Measurements from ENCODE around the gene DIAPH3. TPM values are rescaled to one million over a fixed set of nuclear protein-coding genes. Genes with fewer than 3 reads are reported as not detected.

Gene DIAPH3
- total RNA-seq, 3 donors from 2014 or later = under 0.01 to 0.88 (median 0.64) TPM

DNA sequence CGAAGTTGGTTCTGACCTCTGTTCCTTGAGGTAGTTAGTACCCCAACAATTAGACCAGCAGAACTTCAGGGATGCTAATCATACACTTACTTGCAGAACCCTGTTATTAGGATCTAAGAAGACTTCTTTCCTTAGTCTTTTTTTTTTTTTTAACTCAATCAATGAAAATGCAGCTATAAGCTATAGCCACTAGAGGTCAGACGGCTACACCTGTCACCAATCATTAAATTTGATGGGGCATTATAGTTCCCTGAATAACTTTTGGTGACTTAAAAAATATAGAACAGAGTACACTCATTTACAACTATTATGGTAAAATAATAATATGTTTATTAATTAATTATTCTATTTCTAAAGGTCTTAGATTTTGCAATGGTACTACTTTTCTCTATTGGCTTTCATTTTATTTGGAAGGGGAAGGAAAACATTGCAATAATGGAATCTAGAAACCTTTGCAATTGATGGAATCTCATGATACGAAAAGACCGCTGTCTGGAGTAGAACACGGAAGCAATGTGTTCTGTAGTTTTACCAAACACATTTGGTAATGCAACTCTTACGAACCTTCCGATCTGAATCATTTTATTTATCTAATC lies 483.2 kb downstream of the DIAPH3 start:
- H3K4me3 ChIP-seq = no peak overlapping the region
- TF ChIP-seq, protein P1, sequence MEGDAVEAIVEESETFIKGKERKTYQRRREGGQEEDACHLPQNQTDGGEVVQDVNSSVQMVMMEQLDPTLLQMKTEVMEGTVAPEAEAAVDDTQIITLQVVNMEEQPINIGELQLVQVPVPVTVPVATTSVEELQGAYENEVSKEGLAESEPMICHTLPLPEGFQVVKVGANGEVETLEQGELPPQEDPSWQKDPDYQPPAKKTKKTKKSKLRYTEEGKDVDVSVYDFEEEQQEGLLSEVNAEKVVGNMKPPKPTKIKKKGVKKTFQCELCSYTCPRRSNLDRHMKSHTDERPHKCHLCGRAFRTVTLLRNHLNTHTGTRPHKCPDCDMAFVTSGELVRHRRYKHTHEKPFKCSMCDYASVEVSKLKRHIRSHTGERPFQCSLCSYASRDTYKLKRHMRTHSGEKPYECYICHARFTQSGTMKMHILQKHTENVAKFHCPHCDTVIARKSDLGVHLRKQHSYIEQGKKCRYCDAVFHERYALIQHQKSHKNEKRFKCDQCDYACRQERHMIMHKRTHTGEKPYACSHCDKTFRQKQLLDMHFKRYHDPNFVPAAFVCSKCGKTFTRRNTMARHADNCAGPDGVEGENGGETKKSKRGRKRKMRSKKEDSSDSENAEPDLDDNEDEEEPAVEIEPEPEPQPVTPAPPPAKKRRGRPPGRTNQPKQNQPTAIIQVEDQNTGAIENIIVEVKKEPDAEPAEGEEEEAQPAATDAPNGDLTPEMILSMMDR (IDR thresholded peaks at IDR 0.05) = peak in 2 of 3 donors; percentile 31 to 44
- TF ChIP-seq POLR2A (IDR thresholded peaks at IDR 0.05) = no peak
- intact Hi-C loops (cut with DNase I; ENCODE audit: low total_unique reads) = no loop called here

DNA sequence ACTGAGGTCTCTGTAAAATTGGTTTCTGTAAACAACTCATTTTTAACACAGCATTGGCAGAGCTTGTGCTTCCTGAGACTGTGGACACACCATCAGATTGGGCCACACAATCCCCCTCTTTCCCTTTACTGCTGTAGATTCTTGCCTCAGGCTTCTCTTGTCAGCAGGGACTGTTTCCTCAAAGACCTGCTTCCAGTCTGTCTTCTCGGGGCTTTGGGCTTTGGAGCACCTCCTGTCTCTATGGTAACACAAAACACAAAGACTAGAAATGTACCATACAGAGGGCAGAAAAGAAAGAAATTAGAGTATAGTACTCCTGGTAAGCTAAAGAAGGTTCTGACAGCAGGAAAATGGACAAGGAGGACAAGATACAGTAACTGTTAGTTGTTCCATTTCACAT lies 484.5 kb downstream of the DIAPH3 start:
- TF ChIP-seq POLR2AphosphoS5 (IDR thresholded peaks at IDR 0.05) (no peak), POLR2A (IDR thresholded peaks at IDR 0.05) (no peak)
- TF ChIP-seq, protein P1 (IDR thresholded peaks at IDR 0.05) = no peak
- no peaks in the 10 kb centered on the region for H3K27me3 ChIP-seq

More for the DNA sequence above, 483.2 kb downstream of the DIAPH3 start:
- H3K27ac ChIP-seq = no peak overlapping the region
- no peaks in the 10 kb centered on the region for H3K4me1 ChIP-seq
- DNase-seq (ENCODE audit: low spot score in 2 of 2) = no peak
- H3K9me3 ChIP-seq = no peaks in the 10 kb centered on the region
- no peaks in the 10 kb centered on the region for H3K36me3 ChIP-seq
- no peaks in the 10 kb centered on the region for H3K27me3 ChIP-seq

DNA sequence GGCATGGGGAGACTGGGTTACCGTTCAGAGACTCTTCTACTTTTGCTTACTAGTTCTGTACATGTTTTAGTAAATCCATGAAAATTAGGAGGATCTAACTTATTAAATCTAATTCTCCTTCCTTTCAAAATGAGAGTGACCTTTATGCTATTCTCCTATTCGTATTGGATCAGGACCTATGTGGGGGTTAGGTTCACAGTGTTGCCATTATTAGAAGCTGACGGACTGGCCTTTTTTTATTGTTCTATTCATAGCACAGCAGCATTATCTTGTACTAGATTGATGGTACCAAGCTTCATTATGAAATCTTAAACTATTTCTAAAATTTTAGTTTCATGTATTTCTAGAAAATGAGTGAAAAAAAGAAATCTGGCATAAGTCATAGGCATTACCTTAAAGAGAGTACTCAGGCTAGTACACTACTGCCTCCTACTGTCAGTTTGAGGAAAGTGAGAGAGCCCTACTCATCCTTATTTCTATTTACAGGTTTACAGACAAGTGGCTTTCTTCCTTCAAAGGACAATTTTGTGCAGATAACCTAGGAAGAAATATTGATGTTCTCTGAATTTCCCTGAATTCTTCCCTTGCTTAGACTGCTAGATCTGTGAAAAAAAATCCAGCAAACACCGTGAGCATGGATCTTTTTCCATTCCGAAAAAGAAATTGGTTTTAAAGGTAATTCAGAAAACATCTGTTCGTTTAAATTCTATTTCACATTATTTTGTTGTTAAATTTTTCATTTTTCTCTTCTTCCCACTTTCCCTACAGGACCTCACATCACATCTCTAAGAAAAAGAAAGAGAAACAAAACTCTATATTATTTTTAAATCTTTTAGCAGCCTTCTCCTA lies 485.5 kb downstream of the DIAPH3 start:
- no peaks in the 10 kb centered on the region for H3K36me3 ChIP-seq
- no peaks in the 10 kb centered on the region for H3K9me3 ChIP-seq
- H3K4me1 ChIP-seq = no peaks in the 10 kb centered on the region
- H3K27me3 ChIP-seq = no peaks in the 10 kb centered on the region
- DNase-seq (ENCODE audit: low spot score in 2 of 2) = no peak
- H3K4me3 ChIP-seq = no peak overlapping the region
- TF ChIP-seq, protein P1 (IDR thresholded peaks at IDR 0.05) = peak in 2 of 3 donors; percentile 40 to 43
- TF ChIP-seq POLR2AphosphoS5 (IDR thresholded peaks at IDR 0.05) = no peak
- intact Hi-C loops (cut with DNase I; ENCODE audit: low total_unique reads) = no loop called here
- H3K27ac ChIP-seq = no peak overlapping the region

More for the DNA sequence above, 484.5 kb downstream of the DIAPH3 start:
- Histone ChIP-seq H3K36me3 (no peaks in the 10 kb centered on the region), H3K4me3 (no peak overlapping the region), H3K27ac (no peak overlapping the region), H3K4me1 (no peaks in the 10 kb centered on the region), H3K9me3 (no peaks in the 10 kb centered on the region)
- intact Hi-C loops (cut with DNase I; ENCODE audit: low total_unique reads) = no loop called here
- DNase-seq (ENCODE audit: low spot score in 2 of 2) = no peak

DNA sequence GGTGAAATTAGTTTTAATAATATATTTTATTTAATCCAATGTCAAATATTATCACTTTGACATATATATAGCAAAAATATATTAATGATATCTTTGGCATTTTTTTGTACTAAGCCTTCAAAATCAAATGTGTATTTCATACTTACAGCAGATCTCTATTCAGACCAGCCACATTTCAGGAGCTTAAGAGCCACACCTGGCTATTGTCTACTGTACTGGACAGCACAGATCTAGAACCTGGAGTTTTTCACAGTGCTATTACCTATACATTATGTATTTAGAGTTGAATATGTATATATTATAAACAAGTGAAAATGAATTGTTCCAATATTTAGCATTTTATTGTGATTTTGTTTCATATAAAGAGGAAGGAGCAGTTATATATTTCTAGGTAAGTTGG lies 486.3 kb downstream of the DIAPH3 start:
- Histone ChIP-seq H3K4me3 (no peak overlapping the region), H3K36me3 (no peaks in the 10 kb centered on the region), H3K27me3 (no peaks in the 10 kb centered on the region), H3K9me3 (no peaks in the 10 kb centered on the region), H3K4me1 (no peaks in the 10 kb centered on the region), H3K27ac (no peak overlapping the region)
- TF ChIP-seq, protein P1 (IDR thresholded peaks at IDR 0.05) = no peak
- TF ChIP-seq POLR2AphosphoS5 (IDR thresholded peaks at IDR 0.05) = no peak
- TF ChIP-seq POLR2A (IDR thresholded peaks at IDR 0.05) = no peak
- intact Hi-C loops (cut with DNase I; ENCODE audit: low total_unique reads) = no loop called here
- DNase-seq (ENCODE audit: low spot score in 2 of 2) = no peak

DNA sequence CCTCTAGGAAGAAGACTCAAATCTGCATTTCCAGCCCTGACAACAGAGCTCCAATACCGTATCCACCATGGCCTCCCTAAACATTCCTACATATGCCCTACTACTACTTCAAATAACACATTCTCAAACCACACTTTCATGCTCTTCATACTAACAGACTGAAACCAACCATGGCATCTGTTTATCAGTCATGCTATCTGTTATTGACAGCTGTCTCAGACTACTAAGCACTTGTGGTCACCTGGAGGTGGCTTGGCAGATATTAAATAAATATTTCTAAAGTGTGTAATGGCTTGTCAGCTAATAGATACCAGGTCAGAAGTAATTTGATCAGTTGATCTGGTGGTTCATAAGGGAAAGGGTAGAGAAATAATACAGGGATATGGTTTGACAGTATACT lies 489.1 kb downstream of the DIAPH3 start:
- intact Hi-C loops (cut with DNase I; ENCODE audit: low total_unique reads) = no loop called here

More for the DNA sequence above, 489.1 kb downstream of the DIAPH3 start:
- no peaks in the 10 kb centered on the region for H3K27me3 ChIP-seq
- H3K36me3 ChIP-seq = no peaks in the 10 kb centered on the region
- no peak overlapping the region for H3K27ac ChIP-seq
- no peaks in the 10 kb centered on the region for H3K4me1 ChIP-seq
- DNase-seq (ENCODE audit: low spot score in 2 of 2) = no peak
- TF ChIP-seq, protein P1 (IDR thresholded peaks at IDR 0.05) = no peak
- TF ChIP-seq POLR2A (IDR thresholded peaks at IDR 0.05) (no peak), POLR2AphosphoS5 (IDR thresholded peaks at IDR 0.05) (no peak)
- H3K9me3 ChIP-seq = no peaks in the 10 kb centered on the region
- no peak overlapping the region for H3K4me3 ChIP-seq

All from breast epithelium (tissue), 4 donors.